ENCODE data around the gene BCL2L14.
"Not testable (repeated sequence)": the region's sequence is repeated elsewhere in the genome, so short reads cannot be mapped to it uniquely, and the experiment has no call there.

Gene BCL2L14

GRCh38 chr12:12110923-12111555 lies 40.3 kb downstream of the BCL2L14 start:
- not testable (repeated sequence) for DNase-seq

DNA sequence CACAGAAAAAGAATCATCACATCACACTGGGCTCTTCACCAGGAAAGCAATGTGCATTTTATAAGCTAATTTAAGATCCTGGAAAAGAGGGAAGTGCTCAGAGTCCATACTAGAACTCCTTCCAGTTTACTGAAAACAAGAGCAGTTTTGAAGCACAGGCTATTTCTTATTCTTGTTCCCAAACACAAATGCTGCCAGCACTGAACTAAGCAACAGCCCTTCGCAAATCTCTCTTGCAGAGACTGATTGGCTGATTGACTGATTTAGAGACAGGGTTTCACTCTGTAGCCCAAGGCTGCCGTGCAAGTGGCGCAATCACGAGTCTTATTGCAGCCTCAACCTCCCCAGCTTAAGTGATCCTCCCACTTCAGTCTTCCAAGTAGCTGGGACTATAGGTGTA lies 44.8 kb downstream of the BCL2L14 start:
- no peak for DNase-seq

DNA sequence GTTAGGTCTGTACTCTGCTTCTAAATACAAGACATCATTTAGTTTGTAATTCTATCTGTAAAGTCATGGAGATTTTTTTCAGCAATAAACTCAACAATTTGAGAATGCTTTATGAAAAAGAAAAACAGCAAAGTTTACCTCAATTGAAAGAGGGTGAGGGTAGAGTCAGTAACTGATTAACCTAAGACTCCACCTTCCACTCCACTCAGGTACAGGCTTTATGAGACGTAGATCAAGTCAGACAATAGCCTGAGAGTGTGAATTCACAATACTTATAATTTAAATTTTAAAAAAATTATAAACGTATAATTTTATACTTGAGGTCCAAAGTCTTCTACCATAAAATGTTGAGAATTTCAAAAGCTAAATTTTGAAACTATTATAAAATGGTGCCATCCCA lies 45.9 kb downstream of the BCL2L14 start:
- DNase-seq, result no peak

GRCh38 chr12:12121061-12121460 lies 50.3 kb downstream of the BCL2L14 start:
- no peak for DNase-seq

GRCh38 chr12:12123036-12123604 lies 52.4 kb downstream of the BCL2L14 start:
- DNase-seq, result no peak

DNA sequence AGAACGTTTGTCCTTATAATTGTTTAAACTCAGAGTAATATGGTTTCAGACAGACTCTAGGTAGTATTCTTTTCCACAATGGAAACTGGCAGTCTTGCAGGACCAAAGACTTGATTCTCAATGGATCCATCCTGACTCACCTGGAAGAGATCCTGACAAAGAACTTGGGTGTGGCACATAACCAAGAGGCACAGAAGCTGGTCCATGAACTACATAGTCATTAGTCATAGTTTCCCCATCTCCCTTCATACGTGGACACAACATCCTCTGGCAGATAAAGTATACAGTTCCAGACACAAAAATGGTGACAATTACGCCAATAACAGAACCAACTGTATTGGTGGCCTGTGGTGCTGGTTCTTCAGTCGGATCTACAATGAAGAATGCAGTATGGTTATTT lies 55.8 kb downstream of the BCL2L14 start:
- DNase-seq, result no peak

GRCh38 chr12:12127304-12127703 lies 56.6 kb downstream of the BCL2L14 start:
- DNase-seq, result no peak

GRCh38 chr12:12128670-12129069 lies 57.9 kb downstream of the BCL2L14 start:
- no peak for DNase-seq

- no peak for DNase-seq
These were observed 62.5 kb downstream of the BCL2L14 start for GRCh38 chr12:12133259-12133658.

DNA sequence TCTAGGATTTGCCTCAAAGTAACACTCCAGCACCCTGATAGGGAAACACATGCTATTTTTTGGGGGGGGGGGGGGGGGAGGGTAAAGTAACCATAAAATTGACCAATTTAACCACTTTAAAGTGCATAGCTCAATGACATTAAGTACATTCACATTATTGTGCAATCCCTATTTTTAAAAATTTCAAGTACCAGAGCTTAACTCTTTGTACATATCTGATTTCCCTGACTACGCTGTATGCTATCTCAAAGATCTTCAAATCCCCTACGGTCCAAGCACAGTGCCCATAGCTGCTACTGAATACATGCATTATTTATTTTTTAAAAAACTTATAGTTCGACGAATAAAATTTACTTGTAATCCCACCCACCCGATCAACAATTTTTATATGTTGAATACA lies 63.0 kb downstream of the BCL2L14 start:
- no peak for DNase-seq

GRCh38 chr12:12138203-12139154 lies 67.7 kb downstream of the BCL2L14 start:
- no peak for DNase-seq

DNA sequence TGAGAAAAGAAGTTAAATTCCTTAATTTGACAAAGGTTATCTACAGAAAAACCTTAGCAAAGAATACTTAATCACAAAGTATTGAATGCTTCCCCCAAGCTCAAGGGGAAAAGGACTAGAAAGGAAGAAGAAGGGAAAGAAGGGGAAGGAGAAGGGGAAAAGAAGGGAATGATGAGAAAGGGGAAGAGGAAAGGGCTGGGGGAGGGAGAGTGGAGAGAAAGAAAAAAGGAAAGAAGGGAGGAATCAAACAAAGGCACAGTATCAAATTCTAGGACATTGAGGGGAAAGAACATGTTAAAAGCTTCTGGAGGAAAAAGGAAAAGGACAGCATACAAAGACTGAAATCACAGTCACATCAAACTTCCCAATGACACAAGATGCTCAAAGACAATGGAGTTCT lies 70.3 kb downstream of the BCL2L14 start:
- DNase-seq, result no peak

DNA sequence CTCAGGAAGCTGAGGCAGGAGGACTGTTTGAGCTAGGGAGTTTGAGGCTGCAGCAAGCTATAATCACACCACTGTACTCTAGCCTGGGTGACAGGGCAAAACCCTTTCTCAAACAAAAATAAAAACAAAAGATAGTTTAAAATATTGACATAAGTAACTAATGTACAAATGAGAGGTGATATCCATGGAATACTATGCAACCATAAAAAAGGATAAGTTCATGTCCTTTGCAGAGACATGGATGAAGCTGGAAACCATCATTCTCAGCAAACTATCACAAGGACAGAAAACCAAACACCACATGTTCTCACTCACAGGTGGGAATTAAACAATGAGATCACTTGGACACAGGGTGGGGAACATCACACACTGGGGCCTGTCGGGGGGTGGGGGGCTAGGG lies 73.8 kb downstream of the BCL2L14 start:
- not testable (repeated sequence) for DNase-seq

DNA sequence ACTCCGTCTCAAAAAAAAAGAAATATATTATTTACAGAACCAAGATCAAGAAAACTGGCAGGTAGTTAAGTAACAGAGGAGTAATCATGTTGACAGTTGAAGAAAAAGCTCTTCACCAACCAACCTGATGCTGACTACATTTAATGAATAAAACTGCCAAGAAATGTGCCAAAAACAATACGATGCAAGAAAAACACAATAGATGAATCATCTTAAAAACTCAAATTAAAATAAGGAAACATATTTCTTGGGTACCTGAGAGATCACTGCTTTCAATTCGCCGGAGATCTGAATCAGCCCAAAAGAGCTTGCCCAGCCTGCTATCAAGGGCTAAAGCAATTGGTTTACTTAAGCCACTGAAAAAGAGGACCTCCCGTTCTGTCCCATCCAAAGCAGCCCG lies 76.4 kb downstream of the BCL2L14 start:
- no peak for DNase-seq

Data from NCI-H524 treated with DMSO at 0.1 percent for 48 hours (cell line).